GM19035 (cell line): ENCODE results near the gene CDK16.
"Not testable (repeated sequence)": the region's sequence is repeated elsewhere in the genome, so short reads cannot be mapped to it uniquely, and the experiment has no call there.

Experiments
- ATAC-seq: cut with Tn5 transposase; IDR thresholded peaks from one replicate; pipeline ENCODE4 v1.9.1; 2021; ENCODE audit not compliant: unreplicated experiment

CDK16 gene

GRCh38 chrX:47247206-47247998 is 28.9 kb downstream of the CDK16 start:
- ATAC-seq: no peak

GRCh38 chrX:47247999-47248320 is 29.5 kb downstream of the CDK16 start:
- ATAC-seq: no peak

GRCh38 chrX:47248576-47248975 is 30.1 kb downstream of the CDK16 start:
- ATAC-seq: no peak

GRCh38 chrX:47250017-47250347 is 31.5 kb downstream of the CDK16 start:
- ATAC-seq: no peak

GRCh38 chrX:47257620-47258019 is 39.1 kb downstream of the CDK16 start:
- ATAC-seq: not testable (repeated sequence)

GRCh38 chrX:47264483-47265173 is 46.1 kb downstream of the CDK16 start:
- ATAC-seq: no peak

GRCh38 chrX:47266643-47267042 is 48.2 kb downstream of the CDK16 start:
- ATAC-seq: no peak

- ATAC-seq: no peak
Measured at GRCh38 chrX:47272013-47272408, 53.5 kb downstream of the CDK16 start.

- no peak for ATAC-seq
Measured at GRCh38 chrX:47273011-47273730, 54.7 kb downstream of the CDK16 start.

GRCh38 chrX:47278691-47279090 is 60.2 kb downstream of the CDK16 start:
- no peak for ATAC-seq
